ENCODE data around the gene SERINC5. TPM values are rescaled to one million over a fixed set of nuclear protein-coding genes. Genes with fewer than 3 reads are reported as not detected.

Gene SERINC5
- polyA plus RNA-seq, 1 experiment = 11.0 TPM

DNA sequence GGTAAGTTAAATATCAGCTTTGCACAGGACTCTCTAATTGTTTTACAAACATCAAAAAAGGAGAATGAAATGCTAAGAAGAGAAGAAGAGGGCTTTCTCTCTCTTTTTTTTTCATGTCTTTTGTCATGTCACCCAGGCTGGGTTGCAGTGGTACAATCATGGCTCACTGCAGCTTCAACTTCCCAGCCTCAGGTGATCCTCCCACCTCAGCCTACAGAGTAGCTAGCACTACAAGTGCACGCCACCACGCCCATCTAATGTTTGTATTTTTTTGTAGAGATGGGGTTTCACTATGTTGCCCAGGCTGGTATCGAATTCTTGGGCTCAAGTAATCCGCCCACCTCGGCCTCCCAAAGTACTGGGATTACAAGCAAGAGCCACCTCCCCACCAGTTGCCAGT, 18.6 kb downstream of the SERINC5 start:
- ChIA-PET POLR2A (no interaction called here), CTCF (no interaction called here)
- TF ChIP-seq, protein P1, sequence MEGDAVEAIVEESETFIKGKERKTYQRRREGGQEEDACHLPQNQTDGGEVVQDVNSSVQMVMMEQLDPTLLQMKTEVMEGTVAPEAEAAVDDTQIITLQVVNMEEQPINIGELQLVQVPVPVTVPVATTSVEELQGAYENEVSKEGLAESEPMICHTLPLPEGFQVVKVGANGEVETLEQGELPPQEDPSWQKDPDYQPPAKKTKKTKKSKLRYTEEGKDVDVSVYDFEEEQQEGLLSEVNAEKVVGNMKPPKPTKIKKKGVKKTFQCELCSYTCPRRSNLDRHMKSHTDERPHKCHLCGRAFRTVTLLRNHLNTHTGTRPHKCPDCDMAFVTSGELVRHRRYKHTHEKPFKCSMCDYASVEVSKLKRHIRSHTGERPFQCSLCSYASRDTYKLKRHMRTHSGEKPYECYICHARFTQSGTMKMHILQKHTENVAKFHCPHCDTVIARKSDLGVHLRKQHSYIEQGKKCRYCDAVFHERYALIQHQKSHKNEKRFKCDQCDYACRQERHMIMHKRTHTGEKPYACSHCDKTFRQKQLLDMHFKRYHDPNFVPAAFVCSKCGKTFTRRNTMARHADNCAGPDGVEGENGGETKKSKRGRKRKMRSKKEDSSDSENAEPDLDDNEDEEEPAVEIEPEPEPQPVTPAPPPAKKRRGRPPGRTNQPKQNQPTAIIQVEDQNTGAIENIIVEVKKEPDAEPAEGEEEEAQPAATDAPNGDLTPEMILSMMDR (IDR thresholded peaks at IDR 0.05; ENCODE audit: insufficient read depth, low read depth, low read length) = no peak
- DNase-seq (ENCODE audit: low read depth) = no peak
- Histone ChIP-seq H3K27me3 (ENCODE audit: control insufficient read depth, insufficient read depth, low read length) (no peaks in the 10 kb centered on the region), H3K4me3 (ENCODE audit: low read depth, low read length) (no peak overlapping the region), H3K36me3 (ENCODE audit: control insufficient read depth, insufficient read depth, low read length) (no peaks in the 10 kb centered on the region)

DNA sequence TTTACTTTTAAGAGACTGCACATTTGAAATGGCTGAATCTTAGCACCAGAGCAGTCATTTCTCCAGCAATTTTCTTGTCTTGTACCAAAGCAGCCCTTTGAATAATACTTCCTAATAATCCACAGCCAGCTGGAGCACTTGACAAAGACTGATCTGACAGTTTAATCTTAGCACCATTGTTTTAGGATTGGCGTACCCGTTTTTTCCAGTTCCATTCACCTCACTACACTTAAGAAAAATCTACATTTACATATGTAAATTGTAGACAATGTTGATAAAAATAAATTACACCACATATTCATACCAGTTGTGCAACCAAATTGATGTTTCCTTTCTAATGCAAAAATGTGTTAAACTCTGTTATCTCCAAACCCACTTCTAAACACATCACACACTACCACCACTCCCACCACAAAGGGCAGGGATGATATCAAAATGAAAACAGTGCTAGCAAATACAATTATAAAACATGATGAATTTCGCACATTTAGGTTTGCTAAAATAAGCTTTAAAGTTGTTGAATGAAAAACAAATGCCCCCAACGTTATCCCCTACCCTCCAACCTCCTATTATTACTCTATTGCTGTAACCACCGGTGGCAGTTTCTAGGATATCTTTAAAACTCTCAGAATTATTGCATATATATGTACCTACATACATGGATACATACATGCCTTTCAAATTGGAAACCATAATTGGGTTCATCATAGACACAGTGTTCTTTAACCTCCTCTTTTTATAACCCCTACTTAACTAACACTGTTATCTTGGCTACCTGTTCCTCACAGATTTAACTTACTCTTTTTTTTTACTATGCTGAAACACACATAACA, 21.5 kb downstream of the SERINC5 start:
- Histone ChIP-seq H3K4me3 (ENCODE audit: low read depth, low read length) (no peak overlapping the region), H3K36me3 (ENCODE audit: control insufficient read depth, insufficient read depth, low read length) (no peaks in the 10 kb centered on the region), H3K27me3 (ENCODE audit: control insufficient read depth, insufficient read depth, low read length) (no peaks in the 10 kb centered on the region)
- TF ChIP-seq, protein P1 (IDR thresholded peaks at IDR 0.05; ENCODE audit: insufficient read depth, low read depth, low read length) = no peak
- DNase-seq (ENCODE audit: low read depth) = no peak
- CTCF ChIA-PET = no interaction called here
- POLR2A ChIA-PET = no interaction called here

DNA sequence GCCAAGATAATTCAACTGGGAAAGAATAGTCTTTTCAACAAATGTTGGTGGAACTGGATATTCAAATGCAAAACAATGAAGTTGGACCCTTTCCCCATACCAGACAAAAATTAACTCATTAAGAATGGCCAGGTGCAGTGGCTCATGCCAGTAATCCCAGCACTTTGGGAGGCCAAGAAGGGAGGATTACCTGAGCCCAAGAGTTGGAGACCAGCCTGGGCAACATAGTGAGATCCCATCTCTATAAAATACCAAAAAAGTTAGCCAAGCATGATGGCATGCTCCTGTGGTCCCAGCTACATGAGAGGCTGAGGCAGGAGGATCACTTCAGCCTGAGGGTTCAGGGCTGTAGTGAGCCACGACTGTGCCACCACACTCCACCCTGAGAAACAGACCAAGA, 24.2 kb downstream of the SERINC5 start:
- POLR2A ChIA-PET = interaction anchor here (0.6 kb wide), 1 partner anchor 38 kb away, joined by 3 read pairs; no protein-coding TSS in a partner anchor
- TF ChIP-seq, protein P1 (IDR thresholded peaks at IDR 0.05; ENCODE audit: insufficient read depth, low read depth, low read length) = no peak
- Histone ChIP-seq H3K4me3 (ENCODE audit: low read depth, low read length) (no peak overlapping the region), H3K36me3 (ENCODE audit: control insufficient read depth, insufficient read depth, low read length) (no peaks in the 10 kb centered on the region), H3K27me3 (ENCODE audit: control insufficient read depth, insufficient read depth, low read length) (no peaks in the 10 kb centered on the region)
- no peak for DNase-seq (ENCODE audit: low read depth)
- CTCF ChIA-PET = interaction anchor here (0.6 kb wide), 1 partner anchor 414 kb away, joined by 3 read pairs; no protein-coding TSS in a partner anchor

DNA sequence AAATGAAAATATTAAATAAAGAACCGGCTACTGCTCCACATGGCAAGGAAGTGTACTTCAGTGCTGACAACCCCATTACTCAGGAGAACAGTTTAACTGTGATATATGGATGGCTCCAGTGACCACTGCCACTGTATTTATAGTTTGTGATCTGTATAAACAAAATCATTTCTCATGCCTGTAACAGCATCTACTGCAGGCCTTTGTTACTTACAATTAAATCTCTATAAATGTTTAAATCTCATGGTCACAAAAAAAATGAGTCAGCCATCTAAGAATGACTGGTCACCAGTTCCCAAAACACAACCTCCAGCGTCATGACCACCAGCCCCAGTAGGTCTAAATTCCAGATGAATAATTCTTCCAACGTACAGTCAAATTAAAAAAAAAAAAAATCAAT, 24.6 kb downstream of the SERINC5 start:
- POLR2A ChIA-PET = interaction anchor here (0.6 kb wide), 1 partner anchor 38 kb away, joined by 3 read pairs; no protein-coding TSS in a partner anchor
- no peak overlapping the region for H3K4me3 ChIP-seq (ENCODE audit: low read depth, low read length)
- peak; percentile 60 for DNase-seq (ENCODE audit: low read depth)
- no peaks in the 10 kb centered on the region for H3K27me3 ChIP-seq (ENCODE audit: control insufficient read depth, insufficient read depth, low read length)
- H3K36me3 ChIP-seq (ENCODE audit: control insufficient read depth, insufficient read depth, low read length) = no peaks in the 10 kb centered on the region
- CTCF ChIA-PET = interaction anchor here (0.6 kb wide), 1 partner anchor 414 kb away, joined by 3 read pairs; no protein-coding TSS in a partner anchor
- TF ChIP-seq, protein P1 (IDR thresholded peaks at IDR 0.05; ENCODE audit: insufficient read depth, low read depth, low read length) = no peak

DNA sequence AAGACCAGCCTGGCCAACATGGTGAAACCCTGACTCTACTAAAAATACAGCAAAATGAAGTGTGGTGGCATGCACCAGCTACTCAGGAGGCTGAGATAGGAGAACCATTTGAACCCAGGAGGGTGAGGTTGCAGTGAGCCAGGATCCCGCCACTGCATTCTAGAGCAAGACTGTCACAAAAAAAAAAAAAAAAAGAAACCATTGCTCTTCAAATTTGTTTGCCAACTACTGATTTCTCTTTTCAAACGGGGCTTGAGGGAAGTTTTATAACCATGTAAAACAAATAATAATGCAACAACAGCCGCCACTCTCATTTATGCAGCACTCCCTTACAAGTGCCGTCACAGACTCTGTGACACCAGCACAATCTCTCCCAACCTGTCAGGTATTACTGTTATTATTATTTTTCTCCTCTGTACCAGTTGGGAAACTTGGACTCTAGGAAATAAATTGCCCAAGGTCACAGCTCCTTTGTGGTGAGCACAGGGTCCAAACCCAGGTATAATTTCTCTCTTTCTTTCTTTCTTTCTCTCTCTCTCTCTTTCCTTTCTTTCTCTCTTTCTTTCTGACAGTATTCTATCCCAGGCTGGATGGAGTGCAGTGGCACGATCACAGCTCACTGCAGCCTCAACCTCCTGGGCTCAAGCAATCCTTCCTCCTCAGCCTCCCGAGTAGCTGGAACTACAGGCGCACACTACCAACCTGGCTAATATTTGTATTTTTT, 25.4 kb downstream of the SERINC5 start:
- DNase-seq (ENCODE audit: low read depth) = no peak
- TF ChIP-seq, protein P1 (IDR thresholded peaks at IDR 0.05; ENCODE audit: insufficient read depth, low read depth, low read length) = no peak
- ChIA-PET CTCF (interaction anchor here (1.2 kb wide), 1 partner anchor 11 kb away, joined by 4 read pairs; no protein-coding TSS in a partner anchor), POLR2A (no interaction called here)
- Histone ChIP-seq H3K4me3 (ENCODE audit: low read depth, low read length) (no peak overlapping the region), H3K36me3 (ENCODE audit: control insufficient read depth, insufficient read depth, low read length) (no peaks in the 10 kb centered on the region), H3K27me3 (ENCODE audit: control insufficient read depth, insufficient read depth, low read length) (no peaks in the 10 kb centered on the region)

Measured in BJ (cell line).